Measurements from ENCODE around the gene SCD5. TPM values are rescaled to one million over a fixed set of nuclear protein-coding genes. Genes with fewer than 3 reads are reported as not detected.

Gene SCD5
- polyA plus RNA-seq, 1 donor from 2014 or later, result 212 TPM

DNA sequence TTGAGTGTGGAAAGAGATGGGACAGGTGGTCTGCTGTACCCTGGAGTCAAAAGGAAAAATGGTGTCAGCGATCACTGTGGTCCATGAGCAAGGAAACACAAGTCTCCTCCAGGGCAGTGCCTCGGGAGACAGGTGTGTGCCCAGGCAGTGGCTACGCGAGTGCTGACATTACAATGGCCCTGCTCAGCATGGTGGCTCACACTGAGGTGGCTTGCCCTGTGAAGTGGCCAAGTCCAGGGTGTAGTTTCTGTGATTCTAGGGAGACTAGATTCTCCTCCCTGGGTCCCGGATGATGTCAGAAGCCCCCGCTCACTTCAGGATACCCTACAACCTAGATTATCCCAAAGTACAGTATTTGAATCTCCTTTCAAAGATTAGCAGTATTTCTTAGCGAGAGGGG, 192.0 kb downstream of the SCD5 start:
- H3K9me2 ChIP-seq (ENCODE audit: insufficient read depth, low read length), result no peaks in the 10 kb centered on the region
- no peak overlapping the region for H3K4me2 ChIP-seq (ENCODE audit: low read length)
- H3F3A ChIP-seq (ENCODE audit: insufficient read depth, low read length, poor library complexity, severe bottlenecking), result no peaks in the 10 kb centered on the region
- no peak overlapping the region for H3K27ac ChIP-seq (ENCODE audit: low read length)
- H3K4me3 ChIP-seq (ENCODE audit: low read length), result no peak overlapping the region
- H3K9me3 ChIP-seq (ENCODE audit: low read length), result no peaks in the 10 kb centered on the region
- no peak overlapping the region for H2AFZ ChIP-seq (ENCODE audit: low read depth, low read length)
- no peak for TF ChIP-seq POLR2AphosphoS5 (IDR thresholded peaks at IDR 0.05)
- TF ChIP-seq EZH2 (IDR thresholded peaks at IDR 0.05; ENCODE audit: borderline replicate concordance, insufficient read depth, low read length, poor library complexity, severe bottlenecking), result no peak
- no peak for TF ChIP-seq TAF1 (IDR thresholded peaks at IDR 0.05; ENCODE audit: low read depth)
- no peak for TF ChIP-seq RAD21 (conservative IDR thresholded peaks at IDR 0.05)
- no peak for TF ChIP-seq CTCF (IDR thresholded peaks at IDR 0.05; ENCODE audit: poor library complexity, severe bottlenecking)
- no peak for TF ChIP-seq SMC3 (conservative IDR thresholded peaks at IDR 0.05; ENCODE audit: poor library complexity)
- no peak for TF ChIP-seq EP300 (conservative IDR thresholded peaks at IDR 0.05; ENCODE audit: poor library complexity, severe bottlenecking)
- no peak for TF ChIP-seq MXI1 (conservative IDR thresholded peaks at IDR 0.05; ENCODE audit: poor library complexity, severe bottlenecking)
- TF ChIP-seq, protein P1, sequence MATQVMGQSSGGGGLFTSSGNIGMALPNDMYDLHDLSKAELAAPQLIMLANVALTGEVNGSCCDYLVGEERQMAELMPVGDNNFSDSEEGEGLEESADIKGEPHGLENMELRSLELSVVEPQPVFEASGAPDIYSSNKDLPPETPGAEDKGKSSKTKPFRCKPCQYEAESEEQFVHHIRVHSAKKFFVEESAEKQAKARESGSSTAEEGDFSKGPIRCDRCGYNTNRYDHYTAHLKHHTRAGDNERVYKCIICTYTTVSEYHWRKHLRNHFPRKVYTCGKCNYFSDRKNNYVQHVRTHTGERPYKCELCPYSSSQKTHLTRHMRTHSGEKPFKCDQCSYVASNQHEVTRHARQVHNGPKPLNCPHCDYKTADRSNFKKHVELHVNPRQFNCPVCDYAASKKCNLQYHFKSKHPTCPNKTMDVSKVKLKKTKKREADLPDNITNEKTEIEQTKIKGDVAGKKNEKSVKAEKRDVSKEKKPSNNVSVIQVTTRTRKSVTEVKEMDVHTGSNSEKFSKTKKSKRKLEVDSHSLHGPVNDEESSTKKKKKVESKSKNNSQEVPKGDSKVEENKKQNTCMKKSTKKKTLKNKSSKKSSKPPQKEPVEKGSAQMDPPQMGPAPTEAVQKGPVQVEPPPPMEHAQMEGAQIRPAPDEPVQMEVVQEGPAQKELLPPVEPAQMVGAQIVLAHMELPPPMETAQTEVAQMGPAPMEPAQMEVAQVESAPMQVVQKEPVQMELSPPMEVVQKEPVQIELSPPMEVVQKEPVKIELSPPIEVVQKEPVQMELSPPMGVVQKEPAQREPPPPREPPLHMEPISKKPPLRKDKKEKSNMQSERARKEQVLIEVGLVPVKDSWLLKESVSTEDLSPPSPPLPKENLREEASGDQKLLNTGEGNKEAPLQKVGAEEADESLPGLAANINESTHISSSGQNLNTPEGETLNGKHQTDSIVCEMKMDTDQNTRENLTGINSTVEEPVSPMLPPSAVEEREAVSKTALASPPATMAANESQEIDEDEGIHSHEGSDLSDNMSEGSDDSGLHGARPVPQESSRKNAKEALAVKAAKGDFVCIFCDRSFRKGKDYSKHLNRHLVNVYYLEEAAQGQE (IDR thresholded peaks at IDR 0.05; ENCODE audit: borderline replicate concordance), result no peak
- no peak overlapping the region for H3K9ac ChIP-seq (ENCODE audit: low read length)
- H3K36me3 ChIP-seq (ENCODE audit: insufficient read depth, low read length), result no peaks in the 10 kb centered on the region
- no peaks in the 10 kb centered on the region for H3K27me3 ChIP-seq (ENCODE audit: insufficient read depth, low read depth, low read length)
- no peaks in the 10 kb centered on the region for H4K20me1 ChIP-seq (ENCODE audit: insufficient read depth)
- H3K79me2 ChIP-seq (replicated peaks; ENCODE audit: insufficient read depth, low read length), result no peaks in the 10 kb centered on the region

- Histone ChIP-seq H3K36me3 (ENCODE audit: insufficient read depth, low read length) (no peaks in the 10 kb centered on the region), H3K27me3 (ENCODE audit: insufficient read depth, low read depth, low read length) (no peaks in the 10 kb centered on the region), H3K4me3 (ENCODE audit: low read length) (no peak overlapping the region), H2AFZ (ENCODE audit: low read depth, low read length) (no peak overlapping the region), H3K4me2 (ENCODE audit: low read length) (no peak overlapping the region), H3F3A (ENCODE audit: insufficient read depth, low read length, poor library complexity, severe bottlenecking) (no peaks in the 10 kb centered on the region), H3K27ac (ENCODE audit: low read length) (no peak overlapping the region), H3K9me2 (ENCODE audit: insufficient read depth, low read length) (no peaks in the 10 kb centered on the region), H3K9ac (ENCODE audit: low read length) (no peak overlapping the region), H3K9me3 (ENCODE audit: low read length) (no peaks in the 10 kb centered on the region), H3K79me2 (replicated peaks; ENCODE audit: insufficient read depth, low read length) (no peaks in the 10 kb centered on the region), H4K20me1 (ENCODE audit: insufficient read depth) (no peaks in the 10 kb centered on the region)
- TF ChIP-seq CTCF (IDR thresholded peaks at IDR 0.05; ENCODE audit: poor library complexity, severe bottlenecking), result no peak
- TF ChIP-seq RAD21 (conservative IDR thresholded peaks at IDR 0.05), result no peak
- no peak for TF ChIP-seq EZH2 (IDR thresholded peaks at IDR 0.05; ENCODE audit: borderline replicate concordance, insufficient read depth, low read length, poor library complexity, severe bottlenecking)
- TF ChIP-seq MXI1 (conservative IDR thresholded peaks at IDR 0.05; ENCODE audit: poor library complexity, severe bottlenecking), result no peak
- no peak for TF ChIP-seq TAF1 (IDR thresholded peaks at IDR 0.05; ENCODE audit: low read depth)
- TF ChIP-seq EP300 (conservative IDR thresholded peaks at IDR 0.05; ENCODE audit: poor library complexity, severe bottlenecking), result no peak
Measured at GRCh38 chr4:82604522-82604921, 194.1 kb downstream of the SCD5 start.

All from neural cell (in vitro differentiated cells).